Keratinocyte (primary cell): Measurements from ENCODE around the gene OR14A16. TPM values are rescaled to one million over a fixed set of nuclear protein-coding genes. Genes with fewer than 3 reads are reported as not detected.

Experiments used
- DNase-seq: peaks from one replicate; pipeline ENCODE4 v3.0.0-alpha.2; 2011; ENCODE audit warnings: low read depth, missing footprints, low spot score
- FAIRE-seq: peaks from 2 replicates; lab custom pipeline; 2011; peaks lifted over from hg19 to GRCh38; lab: Jason Lieb, UNC
- H2AFZ ChIP-seq: 2 replicates; pipeline ENCODE4 v1.6.0; 2012; ENCODE audit warnings: low read length, control low read depth, inconsistent platforms; ENCODE audit not compliant: control insufficient read depth
- H3K27ac ChIP-seq: 2 replicates; pipeline ENCODE4 v1.5.1; 2011; ENCODE audit warnings: low read length; ENCODE audit not compliant: control insufficient read depth, insufficient read depth
- H3K27me3 ChIP-seq: 3 replicates; pipeline ENCODE4 v1.6.0; 2011; ENCODE audit warnings: low read length; ENCODE audit not compliant: control insufficient read depth, insufficient read depth; ENCODE audit errors: extremely low read depth
- H3K36me3 ChIP-seq, 2 experiments: 2 replicates in 1 of 2; 3 replicates in 1 of 2; pipeline ENCODE4 v1.5.1; 2011; ENCODE audit warnings: low read length in 2 of 2, mild to moderate bottlenecking in 1 of 2; ENCODE audit not compliant: control insufficient read depth in 2 of 2, insufficient read depth in 2 of 2; ENCODE audit errors: extremely low read depth in 1 of 2
- H3K4me1 ChIP-seq: 3 replicates; pipeline ENCODE4 v1.5.1; 2011; ENCODE audit warnings: low read length; ENCODE audit not compliant: control insufficient read depth, insufficient read depth; ENCODE audit errors: extremely low read depth
- H3K4me2 ChIP-seq: 3 replicates; pipeline ENCODE4 v1.6.0; 2011; ENCODE audit warnings: low read depth, low read length; ENCODE audit not compliant: control insufficient read depth, insufficient read depth; ENCODE audit errors: extremely low read depth
- H3K4me3 ChIP-seq, 3 experiments: fragments of 200-600 bp in 1 of 3; sonication (generic) in 1 of 3; 2 replicates in 2 of 3; 3 replicates in 1 of 3; pipeline ENCODE4 v1.5.1; 2011 to 2016; ENCODE audit warnings: low read length in 3 of 3, mild to moderate bottlenecking in 3 of 3, control low read depth in 2 of 3, inconsistent platforms in 1 of 3, low read depth in 1 of 3, mixed read lengths in 1 of 3, mixed run types in 1 of 3, moderate library complexity in 1 of 3; ENCODE audit not compliant: control insufficient read depth in 2 of 3, insufficient read depth in 2 of 3; ENCODE audit errors: extremely low read depth in 1 of 3
- H3K79me2 ChIP-seq: 2 replicates; pipeline ENCODE4 v1.6.0; 2012; ENCODE audit warnings: low read length; ENCODE audit not compliant: control insufficient read depth, insufficient read depth
- H3K9ac ChIP-seq: 3 replicates; pipeline ENCODE4 v1.6.0; 2011; ENCODE audit warnings: low read length; ENCODE audit not compliant: control insufficient read depth, insufficient read depth; ENCODE audit errors: extremely low read depth
- H3K9me1 ChIP-seq: 3 replicates; pipeline ENCODE4 v1.6.0; 2011; ENCODE audit warnings: low read length; ENCODE audit not compliant: control insufficient read depth, insufficient read depth; ENCODE audit errors: extremely low read depth
- H3K9me3 ChIP-seq: 2 replicates; pipeline ENCODE4 v1.5.1; 2012; ENCODE audit warnings: low read depth, low read length; ENCODE audit not compliant: control insufficient read depth
- H4K20me1 ChIP-seq: 3 replicates; pipeline ENCODE4 v1.6.0; 2011; ENCODE audit warnings: low read length; ENCODE audit not compliant: control insufficient read depth, insufficient read depth; ENCODE audit errors: extremely low read depth
- CTCF ChIP-seq, 3 experiments: IDR thresholded peaks in 1 of 3; conservative IDR thresholded peaks in 1 of 3; optimal IDR thresholded peaks in 1 of 3; 2 replicates in 2 of 3; 3 replicates in 1 of 3; pipeline versions ENCODE3 to v1.5.1; 2011; ENCODE audit warnings: low read length in 3 of 3, mild to moderate bottlenecking in 3 of 3, moderate library complexity in 2 of 3, control low read depth in 1 of 3, inconsistent platforms in 1 of 3; ENCODE audit not compliant: insufficient read depth in 2 of 3; ENCODE audit errors: extremely low read depth in 1 of 3
- EZH2 ChIP-seq: IDR thresholded peaks from one replicate; pipeline ENCODE4 v1.6.1; 2012; ENCODE audit warnings: inconsistent platforms, mild to moderate bottlenecking, low read length, moderate library complexity
- dilution Hi-C: fragments of 300-500 bp; cut with MboI; formaldehyde crosslinking; loops from one replicate; pipeline ENCODE4 v1.7.0; 2020; ENCODE audit warnings: low sequenced_read_pairs; ENCODE audit not compliant: extremely low pct_ligation_motif_present
- polyA plus RNA-seq, 5 experiments: library from polyadenylated mRNA; depleted of rRNA in 3 of 5; stranded (reverse) in 3 of 5; stranded (forward) in 1 of 5; unstranded in 1 of 5; fragments of >200 nt; gene quantifications; 1 replicate in 1 of 5; 2 replicates in 3 of 5; 3 replicates in 1 of 5; pipeline versions ENCODE4 v1.2.1 to v1.2.3, GENCODE V29; 2011 to 2012; ENCODE audit warnings: missing spikeins in 2 of 5, low read depth in 1 of 5, low replicate concordance in 1 of 5

The OR14A16 gene
- polyA plus RNA-seq, 1 donor (not counting 4 experiments of a cell fraction or from before 2014, with no cell fraction given) = not detected

- no peak overlapping the region for H3K4me3 ChIP-seq
- no peak overlapping the region for H2AFZ ChIP-seq
- no peak overlapping the region for H3K27ac ChIP-seq
- no peak overlapping the region for H3K9ac ChIP-seq
- no peak for DNase-seq
- no peak overlapping the region for H3K4me2 ChIP-seq
- FAIRE-seq = no peak
- no peaks in the 10 kb centered on the region for H3K9me1 ChIP-seq
- H3K27me3 ChIP-seq = no peaks in the 10 kb centered on the region
- H3K4me1 ChIP-seq = no peaks in the 10 kb centered on the region
- no peaks in the 10 kb centered on the region for H4K20me1 ChIP-seq
- H3K79me2 ChIP-seq = no peaks in the 10 kb centered on the region
- dilution Hi-C loops = no loop called here
- no peaks in the 10 kb centered on the region for H3K36me3 ChIP-seq
- TF ChIP-seq CTCF (optimal IDR thresholded peaks at IDR 0.05 in 1 of 3, IDR thresholded peaks at IDR 0.05 in 1 of 3, conservative IDR thresholded peaks at IDR 0.05 in 1 of 3; ENCODE audit: extremely low read depth in 1 of 3, insufficient read depth in 2 of 3, low read length in 3 of 3) = no peak
- no peak for TF ChIP-seq EZH2
- H3K9me3 ChIP-seq = no peaks in the 10 kb centered on the region
Measured at GRCh38 chr1:247822060-247822459, 1.9 kb downstream of the OR14A16 start.

GRCh38 chr1:247812637-247813036 lies 11.3 kb downstream of the OR14A16 start:
- no peak overlapping the region for H3K9ac ChIP-seq
- no peak overlapping the region for H3K27ac ChIP-seq
- no peak for FAIRE-seq
- dilution Hi-C loops = no loop called here
- no peaks in the 10 kb centered on the region for H3K9me1 ChIP-seq
- no peaks in the 10 kb centered on the region for H3K4me1 ChIP-seq
- H3K27me3 ChIP-seq = no peaks in the 10 kb centered on the region
- no peak overlapping the region for H2AFZ ChIP-seq
- H3K9me3 ChIP-seq = no peaks in the 10 kb centered on the region
- no peaks in the 10 kb centered on the region for H4K20me1 ChIP-seq
- H3K36me3 ChIP-seq = no peaks in the 10 kb centered on the region
- DNase-seq = no peak
- TF ChIP-seq EZH2 = no peak
- no peak for TF ChIP-seq CTCF (optimal IDR thresholded peaks at IDR 0.05 in 1 of 3, IDR thresholded peaks at IDR 0.05 in 1 of 3, conservative IDR thresholded peaks at IDR 0.05 in 1 of 3; ENCODE audit: extremely low read depth in 1 of 3, insufficient read depth in 2 of 3, low read length in 3 of 3)
- no peak overlapping the region for H3K4me3 ChIP-seq
- H3K4me2 ChIP-seq = no peak overlapping the region
- no peaks in the 10 kb centered on the region for H3K79me2 ChIP-seq
